ENCODE measurements around the gene GLIS1. TPM values are rescaled to one million over a fixed set of nuclear protein-coding genes. Genes with fewer than 3 reads are reported as not detected.
"Not testable (repeated sequence)": the region's sequence is repeated elsewhere in the genome, so short reads cannot be mapped to it uniquely, and the experiment has no call there.

Gene GLIS1
- total RNA-seq, 1 donor from 2014 or later = 1.4 TPM

- no peak for DNase-seq (ENCODE audit: low spot score)
These were observed 176.0 kb downstream of the GLIS1 start for GRCh38 chr1:53562981-53563379.

DNA sequence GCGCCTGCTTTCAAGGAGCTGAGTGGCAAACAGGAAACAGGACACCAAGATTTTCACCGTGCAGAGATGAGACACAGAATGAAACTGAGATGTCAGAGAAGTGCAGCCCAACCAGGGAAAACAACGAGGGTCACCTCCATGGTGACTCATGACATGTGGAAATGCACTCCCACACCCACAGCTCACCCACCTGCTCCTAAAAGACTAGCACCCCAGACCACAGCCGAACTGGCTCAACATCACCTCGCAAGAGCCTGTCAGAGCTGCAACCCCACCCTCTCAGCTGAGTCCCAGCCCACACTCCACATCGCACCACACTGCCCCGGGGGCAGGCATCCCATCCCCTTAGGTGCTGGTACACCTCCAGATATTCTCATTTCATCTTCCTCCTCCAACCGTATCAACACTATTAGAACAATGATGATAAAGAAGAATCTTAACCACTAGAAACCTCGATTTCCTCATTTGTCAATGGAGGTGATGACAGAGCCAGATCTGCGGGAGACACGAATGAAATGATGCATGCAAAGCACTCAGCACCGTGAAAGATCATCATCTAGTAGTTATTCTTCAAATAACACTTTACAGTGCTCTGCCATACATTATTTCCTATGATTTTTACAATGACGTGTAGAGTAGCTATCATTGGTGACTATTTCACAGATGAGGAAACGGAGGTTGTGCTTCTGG lies 176.5 kb downstream of the GLIS1 start:
- no peak for DNase-seq (ENCODE audit: low spot score)

DNA sequence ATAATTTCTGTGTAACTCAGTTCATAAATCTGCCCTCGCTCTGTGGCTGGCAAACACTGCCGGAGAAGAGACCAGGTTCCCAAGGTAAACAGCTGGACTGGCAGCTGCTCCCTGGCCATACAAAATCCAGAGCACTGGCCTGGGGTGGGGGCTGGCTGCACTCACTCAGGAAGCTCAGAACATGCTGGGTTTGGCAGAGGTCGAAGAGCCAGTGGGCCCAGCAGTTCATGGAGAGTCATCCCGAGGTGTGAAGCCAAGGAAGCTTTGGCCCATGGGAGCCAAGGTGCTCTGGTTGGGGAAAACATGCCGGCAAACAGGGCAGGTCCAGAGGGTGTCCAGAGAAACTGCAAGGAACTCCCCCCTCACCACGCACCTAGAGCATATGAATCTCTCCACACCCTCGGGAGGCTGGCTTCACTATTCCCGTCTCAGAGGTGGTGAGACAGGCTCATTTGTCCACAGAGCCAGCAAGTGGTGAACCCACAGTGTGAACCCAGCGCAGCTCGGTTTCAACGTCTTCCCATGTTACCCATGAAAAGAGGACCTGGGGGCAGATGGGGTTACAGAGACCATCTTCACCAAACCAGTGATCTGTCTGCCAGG lies 177.4 kb downstream of the GLIS1 start:
- no peak for DNase-seq (ENCODE audit: low spot score)

DNA sequence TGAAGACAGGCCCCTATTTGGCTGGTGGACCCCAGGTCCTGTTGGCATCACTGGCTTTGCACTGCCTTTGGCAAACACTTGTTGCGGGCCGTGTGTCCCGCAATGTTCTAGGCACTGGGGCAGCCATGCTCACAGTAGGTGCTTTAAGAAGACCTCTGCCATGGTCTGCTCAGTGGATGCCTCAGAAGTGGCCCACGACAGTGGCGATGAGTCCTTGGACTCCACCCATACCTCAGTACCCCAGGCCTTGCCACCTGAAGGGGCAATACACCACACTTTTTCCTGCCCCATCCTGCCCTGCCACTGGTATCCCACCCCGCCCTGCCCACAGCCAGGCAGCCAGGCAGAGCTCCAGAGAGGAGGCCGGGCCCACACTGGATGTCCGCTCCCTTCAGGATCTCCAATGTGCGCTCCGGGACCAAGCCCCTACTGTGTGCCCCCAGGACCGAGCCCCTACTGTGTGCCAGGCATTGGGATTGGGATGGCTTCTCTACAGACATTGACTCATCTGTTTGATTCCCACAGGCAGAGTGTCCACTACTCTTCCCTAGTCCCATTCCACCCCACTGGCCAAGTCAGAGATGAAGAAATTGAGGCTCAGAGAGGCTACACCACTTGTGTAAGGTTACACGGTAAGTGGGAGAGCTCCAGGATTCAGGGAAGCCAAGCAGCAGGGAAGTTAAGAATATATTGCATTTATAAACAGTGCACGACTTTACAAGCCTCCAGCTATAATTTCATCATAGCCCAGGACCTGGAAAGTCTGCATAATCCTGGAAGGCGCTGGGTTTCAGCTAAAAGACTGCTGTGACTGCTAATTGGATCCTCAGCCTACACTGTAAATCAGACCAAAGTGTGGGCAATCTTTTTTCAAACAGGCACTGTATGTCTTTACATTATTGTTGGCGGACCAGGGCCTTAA lies 178.1 kb downstream of the GLIS1 start:
- no peak for DNase-seq (ENCODE audit: low spot score)

- DNase-seq (ENCODE audit: low spot score) = no peak
These were observed 178.9 kb downstream of the GLIS1 start for GRCh38 chr1:53559854-53560580.

- DNase-seq (ENCODE audit: low spot score) = no peak
These were observed 179.6 kb downstream of the GLIS1 start for GRCh38 chr1:53559391-53559815.

DNA sequence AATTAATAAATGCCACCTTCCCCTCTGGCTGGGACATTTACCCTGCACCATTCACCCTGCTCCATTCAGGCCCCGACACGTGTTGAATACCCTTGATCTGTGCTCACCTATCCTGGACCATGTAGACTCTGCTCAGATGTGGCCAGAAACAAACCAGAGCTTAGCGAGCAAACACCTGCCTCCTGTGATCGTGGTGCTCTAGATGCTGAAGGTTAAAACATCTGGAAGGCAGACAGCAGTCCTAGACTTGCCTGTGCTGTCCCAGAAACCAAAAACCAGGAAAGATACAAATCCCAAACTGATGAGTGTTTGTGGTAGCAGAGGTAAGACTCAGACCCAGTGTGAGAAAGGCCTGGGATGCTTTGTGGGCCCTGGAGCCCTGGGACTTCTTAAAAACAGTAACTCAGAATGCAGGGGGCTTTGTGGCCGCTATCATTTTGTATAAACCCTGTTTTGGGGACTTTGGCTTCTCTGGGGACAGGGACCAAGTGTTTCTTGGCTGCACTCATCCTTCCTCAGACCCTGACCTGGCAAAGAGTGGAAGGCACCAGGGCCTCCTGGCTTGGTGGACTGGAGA lies 180.1 kb downstream of the GLIS1 start:
- DNase-seq (ENCODE audit: low spot score) = no peak

GRCh38 chr1:53557830-53558738 lies 180.9 kb downstream of the GLIS1 start:
- DNase-seq (ENCODE audit: low spot score) = no peak

- no peak for DNase-seq (ENCODE audit: low spot score)
These were observed 181.6 kb downstream of the GLIS1 start for GRCh38 chr1:53557369-53557768.

GRCh38 chr1:53556657-53557227 lies 182.2 kb downstream of the GLIS1 start:
- DNase-seq (ENCODE audit: low spot score) = no peak

DNA sequence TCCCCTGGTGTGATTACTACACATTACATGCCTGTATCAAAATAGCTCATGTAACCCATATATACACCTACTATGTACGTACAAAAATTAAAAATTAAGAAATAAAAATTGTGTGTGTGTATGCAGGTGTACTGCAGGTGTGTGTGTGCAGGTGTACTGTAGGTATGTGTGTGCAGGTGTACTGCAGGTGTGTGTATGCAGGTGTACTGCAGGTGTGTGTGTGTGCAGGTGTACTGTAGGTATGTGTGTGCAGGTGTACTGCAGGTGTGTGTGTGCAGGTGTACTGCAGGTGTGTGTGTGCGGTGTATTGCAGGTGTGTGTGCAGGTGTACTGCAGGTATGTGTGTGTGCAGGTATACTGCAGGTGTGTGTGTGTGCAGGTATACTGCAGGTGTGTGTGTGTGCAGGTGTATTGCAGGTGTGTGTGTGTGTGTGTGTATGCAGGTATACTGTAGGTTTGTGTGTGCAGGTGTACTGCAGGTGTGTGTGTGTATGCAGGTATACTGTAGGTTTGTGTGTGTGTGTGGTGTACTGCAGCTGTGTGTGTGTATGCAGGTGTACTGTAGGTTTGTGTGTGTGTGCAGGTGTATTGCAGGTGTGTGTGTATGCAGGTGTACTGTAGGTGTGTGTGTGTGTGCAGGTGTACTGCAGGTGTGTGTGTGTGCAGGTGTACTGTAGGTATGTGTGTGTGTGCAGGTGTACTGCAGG lies 183.2 kb downstream of the GLIS1 start:
- not testable (repeated sequence) for DNase-seq (ENCODE audit: low spot score)

GRCh38 chr1:53554592-53555305 lies 184.2 kb downstream of the GLIS1 start:
- DNase-seq (ENCODE audit: low spot score) = no peak

GRCh38 chr1:53553734-53554509 lies 185.0 kb downstream of the GLIS1 start:
- no peak for DNase-seq (ENCODE audit: low spot score)

DNA sequence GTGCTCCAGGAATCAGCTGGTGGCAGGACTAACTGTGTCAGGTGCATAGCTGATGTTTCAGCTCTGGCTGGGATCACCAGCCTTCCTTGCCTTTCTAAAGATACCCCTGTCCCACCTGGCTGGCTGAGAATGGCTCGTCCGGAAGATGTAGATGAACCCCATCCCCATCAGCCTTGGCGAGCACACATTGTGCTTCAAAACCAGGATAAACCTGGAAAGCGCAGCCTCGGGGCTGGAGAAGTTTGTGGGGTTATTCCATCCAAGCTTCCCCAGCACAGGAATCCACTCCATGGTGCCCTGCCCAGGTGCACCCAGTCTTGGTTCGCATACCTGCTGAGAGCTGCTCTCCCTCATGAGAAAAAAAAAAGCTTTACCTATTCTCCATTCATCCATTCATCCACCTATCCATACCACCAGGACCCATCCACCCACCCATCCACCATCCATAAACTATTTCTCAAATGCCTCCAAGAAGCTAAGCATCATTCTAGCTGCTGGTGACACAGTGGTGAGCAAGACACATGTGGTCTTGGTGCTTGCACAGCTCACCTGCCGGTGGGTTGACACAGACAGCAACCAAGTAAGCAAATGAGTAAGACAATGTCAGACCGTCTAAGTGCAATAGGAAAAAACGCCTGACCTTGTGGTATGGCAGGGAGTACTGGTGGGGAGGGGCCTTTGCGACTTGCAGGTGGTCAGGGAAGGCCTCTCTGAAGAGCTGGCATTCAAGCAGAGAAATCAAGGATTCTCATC lies 185.8 kb downstream of the GLIS1 start:
- DNase-seq (ENCODE audit: low spot score) = no peak

- no peak for DNase-seq (ENCODE audit: low spot score)
These were observed 186.7 kb downstream of the GLIS1 start for GRCh38 chr1:53552146-53552861.

DNA sequence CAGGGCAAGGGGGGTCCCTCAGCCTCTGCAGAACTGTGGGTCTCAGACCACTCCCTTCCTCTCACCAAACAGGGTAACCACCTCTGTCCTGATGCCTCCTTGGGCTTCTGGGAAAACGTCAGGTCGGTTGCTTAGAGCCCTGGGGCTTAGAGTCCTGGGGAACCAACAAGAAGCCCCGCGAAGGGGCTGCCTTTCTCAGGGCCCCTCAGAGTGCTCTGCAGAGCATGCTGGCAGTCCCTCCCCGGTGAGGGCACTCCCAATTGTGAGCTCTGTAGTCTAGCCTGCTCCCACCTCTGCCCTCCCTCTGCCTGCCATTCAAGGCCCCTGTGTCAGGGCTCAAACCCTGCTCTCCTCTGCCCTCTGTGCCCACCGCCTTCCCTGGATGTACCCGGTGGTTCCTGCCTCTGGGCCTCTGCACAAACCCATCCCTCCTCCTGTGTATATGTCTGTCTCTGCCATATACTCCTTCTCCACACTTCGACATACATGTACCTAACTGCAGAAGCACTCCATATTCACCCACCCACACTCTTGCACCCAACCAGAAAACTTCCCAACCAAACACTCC lies 187.5 kb downstream of the GLIS1 start:
- DNase-seq (ENCODE audit: low spot score) = no peak

Measured in umbilical cord (tissue), 2 donors.